ENCODE measurements around the gene HNRNPLL. TPM values are rescaled to one million over a fixed set of nuclear protein-coding genes. Genes with fewer than 3 reads are reported as not detected.
"Not testable (repeated sequence)": the region's sequence is repeated elsewhere in the genome, so short reads cannot be mapped to it uniquely, and the experiment has no call there.

HNRNPLL gene
- total and polyA plus RNA-seq, 2 of the 13 experiments (the other 11 are each of a cell fraction or from before 2014, with no cell fraction given), result 49.4 to 103 TPM

DNA sequence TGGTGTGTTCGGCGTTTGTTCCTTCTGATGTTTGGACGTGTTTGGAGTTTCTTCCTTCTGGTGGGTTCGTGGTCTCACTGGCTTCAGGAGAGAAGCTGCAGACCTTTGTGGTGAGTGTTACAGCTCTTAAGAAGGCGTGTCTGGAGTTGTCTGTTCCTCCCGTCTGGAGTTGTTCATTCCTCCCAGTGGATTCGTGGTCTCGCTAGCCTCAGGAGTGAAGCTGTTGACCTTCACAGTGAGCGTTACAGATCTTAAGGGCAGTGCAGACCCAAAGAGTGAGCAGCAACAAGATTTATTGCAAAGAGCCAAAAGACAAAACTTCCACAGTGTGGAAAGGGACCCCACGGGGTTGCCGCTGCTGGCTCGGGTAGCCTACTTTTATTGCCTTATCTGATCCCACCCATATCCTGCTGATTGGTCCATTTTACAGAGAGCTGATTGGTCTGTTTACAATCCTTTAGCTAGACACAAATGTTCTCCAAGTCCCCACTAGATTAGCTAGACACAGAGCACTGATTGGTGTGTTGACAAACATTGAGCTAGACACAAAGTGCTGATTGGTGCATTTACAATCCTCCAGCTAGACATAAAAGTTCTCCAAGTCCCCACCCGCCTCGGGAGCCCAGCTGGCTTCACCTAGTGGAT lies 39.8 kb upstream of the HNRNPLL start:
- in situ Hi-C loops (cut with HindIII; ENCODE audit: extremely low pct_ligation_motif_present, low pct_unique_long_range_greater_than_20kb), result not testable (repeated sequence)

DNA sequence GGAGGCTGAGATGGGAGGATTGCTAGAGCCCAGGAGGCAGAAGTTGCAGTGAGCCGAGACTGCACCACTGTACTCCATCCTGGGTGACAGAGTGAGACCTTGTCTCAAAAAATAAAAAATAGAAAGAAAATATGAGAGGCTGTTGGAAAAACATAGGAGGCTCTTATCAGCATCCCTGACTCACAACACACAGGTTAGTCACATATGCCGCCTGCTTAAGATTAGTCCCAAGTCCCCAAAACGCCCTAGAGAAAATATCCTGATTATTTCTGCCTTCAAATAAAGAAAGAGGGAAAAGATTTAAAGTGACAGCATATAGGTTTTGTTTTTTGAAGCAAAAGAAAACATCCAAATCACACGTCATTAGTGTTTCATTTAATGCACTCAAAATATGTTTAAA lies 33.3 kb upstream of the HNRNPLL start:
- DNase-seq (ENCODE audit: low spot score) (no peak), ATAC-seq (no peak), FAIRE-seq (no peak)
- WGBS (ENCODE audit: low lambda C conversion rate), result 27% methylated on average over 4 of the region's 4 CpGs
- Histone ChIP-seq H3K4me3 (replicated peaks in 1 of 3; ENCODE audit: insufficient read depth in 1 of 3, low read depth in 2 of 3, low read length in 3 of 3) (no peak overlapping the region), H3K27me3 (ENCODE audit: control insufficient read depth in 1 of 2, insufficient read depth in 2 of 2, low read length in 2 of 2) (no peaks in the 10 kb centered on the region), H4K20me1 (ENCODE audit: insufficient read depth, low read length) (no peaks in the 10 kb centered on the region), H3K4me1 (ENCODE audit: insufficient read depth, low read length) (peaks cover 17% of the 10 kb centered on the region), H3K79me2 (ENCODE audit: insufficient read depth, low read length) (no peaks in the 10 kb centered on the region), H3K9ac (ENCODE audit: insufficient read depth, low read depth, low read length) (no peak overlapping the region), H3K9me3 (ENCODE audit: low read length) (no peaks in the 10 kb centered on the region), H2AFZ (ENCODE audit: low read length) (no peak overlapping the region), H3K36me3 (replicated peaks in 1 of 2; ENCODE audit: control insufficient read depth in 1 of 2, insufficient read depth in 2 of 2, low read length in 2 of 2) (no peaks in the 10 kb centered on the region), H3K27ac (ENCODE audit: extremely low read length, insufficient read depth, low read length) (no peak overlapping the region), H3K4me2 (ENCODE audit: low read depth, low read length) (no peak overlapping the region)
- intact Hi-C loops (cut with micrococcal nuclease; ENCODE audit: unreplicated experiment), result no loop called here
- ChIA-PET CTCF (ENCODE audit: low intra/inter-chr PET ratio, low total read pairs) (no interaction called here), POLR2A (no interaction called here)
- no TSS peak for BruUV-seq (replicated peaks)
- in situ Hi-C loops (cut with HindIII; ENCODE audit: extremely low pct_ligation_motif_present, low pct_unique_long_range_greater_than_20kb), result no loop called here
- no peak for TF ChIP-seq KDM2A (CRISPR knock-in tag; IDR thresholded peaks at IDR 0.05; ENCODE audit: borderline replicate concordance, low read depth)
- TF ChIP-seq, protein P1, sequence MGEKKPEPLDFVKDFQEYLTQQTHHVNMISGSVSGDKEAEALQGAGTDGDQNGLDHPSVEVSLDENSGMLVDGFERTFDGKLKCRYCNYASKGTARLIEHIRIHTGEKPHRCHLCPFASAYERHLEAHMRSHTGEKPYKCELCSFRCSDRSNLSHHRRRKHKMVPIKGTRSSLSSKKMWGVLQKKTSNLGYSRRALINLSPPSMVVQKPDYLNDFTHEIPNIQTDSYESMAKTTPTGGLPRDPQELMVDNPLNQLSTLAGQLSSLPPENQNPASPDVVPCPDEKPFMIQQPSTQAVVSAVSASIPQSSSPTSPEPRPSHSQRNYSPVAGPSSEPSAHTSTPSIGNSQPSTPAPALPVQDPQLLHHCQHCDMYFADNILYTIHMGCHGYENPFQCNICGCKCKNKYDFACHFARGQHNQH (CRISPR knock-in tag; IDR thresholded peaks at IDR 0.05), result no peak
- no peak for TF ChIP-seq MAFK (conservative IDR thresholded peaks at IDR 0.05 in 1 of 2, IDR thresholded peaks at IDR 0.05 in 1 of 2; ENCODE audit: low read length in 2 of 2)
- no peak for TF ChIP-seq ASH2L (IDR thresholded peaks at IDR 0.05; ENCODE audit: insufficient read length, low read depth, low read length)
- TF ChIP-seq ZNF225 (CRISPR knock-in tag; IDR thresholded peaks at IDR 0.05), result no peak
- TF ChIP-seq MTA1 (CRISPR knock-in tag; IDR thresholded peaks at IDR 0.05; ENCODE audit: borderline replicate concordance), result no peak
- TF ChIP-seq, protein P2, sequence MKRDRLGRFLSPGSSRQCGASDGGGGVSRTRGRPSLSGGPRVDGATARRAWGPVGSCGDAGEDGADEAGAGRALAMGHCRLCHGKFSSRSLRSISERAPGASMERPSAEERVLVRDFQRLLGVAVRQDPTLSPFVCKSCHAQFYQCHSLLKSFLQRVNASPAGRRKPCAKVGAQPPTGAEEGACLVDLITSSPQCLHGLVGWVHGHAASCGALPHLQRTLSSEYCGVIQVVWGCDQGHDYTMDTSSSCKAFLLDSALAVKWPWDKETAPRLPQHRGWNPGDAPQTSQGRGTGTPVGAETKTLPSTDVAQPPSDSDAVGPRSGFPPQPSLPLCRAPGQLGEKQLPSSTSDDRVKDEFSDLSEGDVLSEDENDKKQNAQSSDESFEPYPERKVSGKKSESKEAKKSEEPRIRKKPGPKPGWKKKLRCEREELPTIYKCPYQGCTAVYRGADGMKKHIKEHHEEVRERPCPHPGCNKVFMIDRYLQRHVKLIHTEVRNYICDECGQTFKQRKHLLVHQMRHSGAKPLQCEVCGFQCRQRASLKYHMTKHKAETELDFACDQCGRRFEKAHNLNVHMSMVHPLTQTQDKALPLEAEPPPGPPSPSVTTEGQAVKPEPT (CRISPR knock-in tag; IDR thresholded peaks at IDR 0.05; ENCODE audit: low read depth), result no peak
- no peak for TF ChIP-seq ERF (CRISPR knock-in tag; IDR thresholded peaks at IDR 0.05)
- TF ChIP-seq ZNF775 (CRISPR knock-in tag; IDR thresholded peaks at IDR 0.05; ENCODE audit: borderline replicate concordance), result no peak
- no peak for TF ChIP-seq HNF4G (IDR thresholded peaks at IDR 0.05; ENCODE audit: borderline replicate concordance, low read depth, low read length)
- no peak for TF ChIP-seq HNF4G (CRISPR knock-in tag; IDR thresholded peaks at IDR 0.05; ENCODE audit: borderline replicate concordance, low read depth)
- TF ChIP-seq SIX4 (CRISPR knock-in tag; IDR thresholded peaks at IDR 0.05), result no peak
- TF ChIP-seq, protein P3, sequence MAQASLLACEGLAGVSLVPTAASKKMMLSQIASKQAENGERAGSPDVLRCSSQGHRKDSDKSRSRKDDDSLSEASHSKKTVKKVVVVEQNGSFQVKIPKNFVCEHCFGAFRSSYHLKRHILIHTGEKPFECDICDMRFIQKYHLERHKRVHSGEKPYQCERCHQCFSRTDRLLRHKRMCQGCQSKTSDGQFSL (CRISPR knock-in tag; IDR thresholded peaks at IDR 0.05), result no peak

More for the DNA sequence above, 39.8 kb upstream of the HNRNPLL start:
- H3K4me2 ChIP-seq (ENCODE audit: low read depth, low read length); H3K9ac ChIP-seq (ENCODE audit: insufficient read depth, low read depth, low read length); H3K27ac ChIP-seq (ENCODE audit: extremely low read length, insufficient read depth, low read length); H3K4me3 ChIP-seq (replicated peaks in 1 of 3; ENCODE audit: insufficient read depth in 1 of 3, low read depth in 2 of 3, low read length in 3 of 3); H3K27me3 ChIP-seq (ENCODE audit: control insufficient read depth in 1 of 2, insufficient read depth in 2 of 2, low read length in 2 of 2); CTCF ChIA-PET (ENCODE audit: low intra/inter-chr PET ratio, low total read pairs); H3K36me3 ChIP-seq (replicated peaks in 1 of 2; ENCODE audit: control insufficient read depth in 1 of 2, insufficient read depth in 2 of 2, low read length in 2 of 2); BruUV-seq (replicated peaks); ATAC-seq; H2AFZ ChIP-seq (ENCODE audit: low read length); FAIRE-seq; H3K79me2 ChIP-seq (ENCODE audit: insufficient read depth, low read length); H4K20me1 ChIP-seq (ENCODE audit: insufficient read depth, low read length); H3K9me3 ChIP-seq (ENCODE audit: low read length); DNase-seq (ENCODE audit: low spot score): not testable (repeated sequence)
- TF ChIP-seq MAFK (conservative IDR thresholded peaks at IDR 0.05 in 1 of 2, IDR thresholded peaks at IDR 0.05 in 1 of 2; ENCODE audit: low read length in 2 of 2) (peak; percentile 10 to 60; a peak in 2 of 4 replicates), ZNF430 (CRISPR knock-in tag; IDR thresholded peaks at IDR 0.05) (0 out of 2 replicates have a peak, but pooled peaks have one; percentile 26), NFYB (CRISPR knock-in tag; IDR thresholded peaks at IDR 0.05) (peak; percentile 66), NFYC (CRISPR knock-in tag; IDR thresholded peaks at IDR 0.05) (peak; percentile 52; the same call in 1 of the 2 replicates), MAFF (IDR thresholded peaks at IDR 0.05; ENCODE audit: low read depth, low read length) (peak; percentile 16; the same call in 1 of the 2 replicates)
- WGBS (ENCODE audit: low lambda C conversion rate), result 66% methylated on average over 14 of the region's 14 CpGs
- intact Hi-C loops (cut with micrococcal nuclease; ENCODE audit: unreplicated experiment), result loop anchor here (1.0 kb wide), 1 partner anchor 40 kb away; no protein-coding TSS in a partner anchor
- POLR2A ChIA-PET, result interaction anchor here (0.9 to 2.3 kb wide), 3 partner anchors 31 to 41 kb away, joined by 3 to 5 read pairs (median 3); no protein-coding TSS in a partner anchor
- H3K4me1 ChIP-seq (ENCODE audit: insufficient read depth, low read length), result peaks cover 18% of the 10 kb centered on the region
